Keratinocyte (primary cell): Measurements from ENCODE around the gene RBM42. TPM values are rescaled to one million over a fixed set of nuclear protein-coding genes. Genes with fewer than 3 reads are reported as not detected.
"Not testable (repeated sequence)": the region's sequence is repeated elsewhere in the genome, so short reads cannot be mapped to it uniquely, and the experiment has no call there.

Source experiments
- DNase-seq: peaks from one replicate; pipeline ENCODE4 v3.0.0-alpha.2; 2011; ENCODE audit warnings: low read depth, missing footprints, low spot score
- FAIRE-seq: peaks from 2 replicates; lab custom pipeline; 2011; peaks lifted over from hg19 to GRCh38; lab: Jason Lieb, UNC
- H2AFZ ChIP-seq: 2 replicates; pipeline ENCODE4 v1.6.0; 2012; ENCODE audit warnings: low read length, control low read depth, inconsistent platforms; ENCODE audit not compliant: control insufficient read depth
- H3K27ac ChIP-seq: 2 replicates; pipeline ENCODE4 v1.5.1; 2011; ENCODE audit warnings: low read length; ENCODE audit not compliant: control insufficient read depth, insufficient read depth
- H3K27me3 ChIP-seq: 3 replicates; pipeline ENCODE4 v1.6.0; 2011; ENCODE audit warnings: low read length; ENCODE audit not compliant: control insufficient read depth, insufficient read depth; ENCODE audit errors: extremely low read depth
- H3K36me3 ChIP-seq, 2 experiments: 2 replicates in 1 of 2; 3 replicates in 1 of 2; pipeline ENCODE4 v1.5.1; 2011; ENCODE audit warnings: low read length in 2 of 2, mild to moderate bottlenecking in 1 of 2; ENCODE audit not compliant: control insufficient read depth in 2 of 2, insufficient read depth in 2 of 2; ENCODE audit errors: extremely low read depth in 1 of 2
- H3K4me1 ChIP-seq: 3 replicates; pipeline ENCODE4 v1.5.1; 2011; ENCODE audit warnings: low read length; ENCODE audit not compliant: control insufficient read depth, insufficient read depth; ENCODE audit errors: extremely low read depth
- H3K4me2 ChIP-seq: 3 replicates; pipeline ENCODE4 v1.6.0; 2011; ENCODE audit warnings: low read depth, low read length; ENCODE audit not compliant: control insufficient read depth, insufficient read depth; ENCODE audit errors: extremely low read depth
- H3K4me3 ChIP-seq, 3 experiments: fragments of 200-600 bp in 1 of 3; sonication (generic) in 1 of 3; 2 replicates in 2 of 3; 3 replicates in 1 of 3; pipeline ENCODE4 v1.5.1; 2011 to 2016; ENCODE audit warnings: low read length in 3 of 3, mild to moderate bottlenecking in 3 of 3, control low read depth in 2 of 3, inconsistent platforms in 1 of 3, low read depth in 1 of 3, mixed read lengths in 1 of 3, mixed run types in 1 of 3, moderate library complexity in 1 of 3; ENCODE audit not compliant: control insufficient read depth in 2 of 3, insufficient read depth in 2 of 3; ENCODE audit errors: extremely low read depth in 1 of 3
- H3K79me2 ChIP-seq: 2 replicates; pipeline ENCODE4 v1.6.0; 2012; ENCODE audit warnings: low read length; ENCODE audit not compliant: control insufficient read depth, insufficient read depth
- H3K9ac ChIP-seq: 3 replicates; pipeline ENCODE4 v1.6.0; 2011; ENCODE audit warnings: low read length; ENCODE audit not compliant: control insufficient read depth, insufficient read depth; ENCODE audit errors: extremely low read depth
- H3K9me1 ChIP-seq: 3 replicates; pipeline ENCODE4 v1.6.0; 2011; ENCODE audit warnings: low read length; ENCODE audit not compliant: control insufficient read depth, insufficient read depth; ENCODE audit errors: extremely low read depth
- H3K9me3 ChIP-seq: 2 replicates; pipeline ENCODE4 v1.5.1; 2012; ENCODE audit warnings: low read depth, low read length; ENCODE audit not compliant: control insufficient read depth
- H4K20me1 ChIP-seq: 3 replicates; pipeline ENCODE4 v1.6.0; 2011; ENCODE audit warnings: low read length; ENCODE audit not compliant: control insufficient read depth, insufficient read depth; ENCODE audit errors: extremely low read depth
- CTCF ChIP-seq, 3 experiments: IDR thresholded peaks in 1 of 3; conservative IDR thresholded peaks in 1 of 3; optimal IDR thresholded peaks in 1 of 3; 2 replicates in 2 of 3; 3 replicates in 1 of 3; pipeline versions ENCODE3 to v1.5.1; 2011; ENCODE audit warnings: low read length in 3 of 3, mild to moderate bottlenecking in 3 of 3, moderate library complexity in 2 of 3, control low read depth in 1 of 3, inconsistent platforms in 1 of 3; ENCODE audit not compliant: insufficient read depth in 2 of 3; ENCODE audit errors: extremely low read depth in 1 of 3
- EZH2 ChIP-seq: IDR thresholded peaks from one replicate; pipeline ENCODE4 v1.6.1; 2012; ENCODE audit warnings: inconsistent platforms, mild to moderate bottlenecking, low read length, moderate library complexity
- dilution Hi-C: fragments of 300-500 bp; cut with MboI; formaldehyde crosslinking; loops from one replicate; pipeline ENCODE4 v1.7.0; 2020; ENCODE audit warnings: low sequenced_read_pairs; ENCODE audit not compliant: extremely low pct_ligation_motif_present
- polyA plus RNA-seq, 5 experiments: library from polyadenylated mRNA; depleted of rRNA in 3 of 5; stranded (reverse) in 3 of 5; stranded (forward) in 1 of 5; unstranded in 1 of 5; fragments of >200 nt; gene quantifications; 1 replicate in 1 of 5; 2 replicates in 3 of 5; 3 replicates in 1 of 5; pipeline versions ENCODE4 v1.2.1 to v1.2.3, GENCODE V29; 2011 to 2012; ENCODE audit warnings: missing spikeins in 2 of 5, low read depth in 1 of 5, low replicate concordance in 1 of 5

The RBM42 gene
- polyA plus RNA-seq, 1 donor (not counting 4 experiments of a cell fraction or from before 2014, with no cell fraction given): 29.8 TPM

GRCh38 chr19:35592226-35592625 lies 36.6 kb upstream of the RBM42 start:
- Histone ChIP-seq H3K4me2 (no peak overlapping the region), H3K36me3 (no peaks in the 10 kb centered on the region), H3K9me1 (no peaks in the 10 kb centered on the region), H3K4me3 (no peak overlapping the region), H3K9ac (no peak overlapping the region), H4K20me1 (no peaks in the 10 kb centered on the region), H3K27me3 (no peaks in the 10 kb centered on the region), H3K9me3 (no peaks in the 10 kb centered on the region), H3K79me2 (no peaks in the 10 kb centered on the region), H3K4me1 (no peaks in the 10 kb centered on the region), H2AFZ (no peak overlapping the region), H3K27ac (no peak overlapping the region)
- TF ChIP-seq EZH2 (no peak), CTCF (optimal IDR thresholded peaks at IDR 0.05 in 1 of 3, IDR thresholded peaks at IDR 0.05 in 1 of 3, conservative IDR thresholded peaks at IDR 0.05 in 1 of 3; ENCODE audit: extremely low read depth in 1 of 3, insufficient read depth in 2 of 3, low read length in 3 of 3) (peak; percentile 63 to 78 (median 72))
- dilution Hi-C loops: no loop called here
- no peak for FAIRE-seq
- DNase-seq: no peak

- FAIRE-seq, H2AFZ ChIP-seq, H3K9me1 ChIP-seq, H3K4me2 ChIP-seq, H3K79me2 ChIP-seq, dilution Hi-C loops, H3K9me3 ChIP-seq, H4K20me1 ChIP-seq, H3K36me3 ChIP-seq, DNase-seq, H3K27ac ChIP-seq, H3K4me1 ChIP-seq, H3K9ac ChIP-seq, H3K27me3 ChIP-seq, H3K4me3 ChIP-seq: not testable (repeated sequence)
These were observed 33.8 kb upstream of the RBM42 start for GRCh38 chr19:35595026-35595425.

- Histone ChIP-seq H3K27ac (no peak overlapping the region), H3K9ac (no peak overlapping the region), H3K9me3 (no peaks in the 10 kb centered on the region), H3K9me1 (no peaks in the 10 kb centered on the region), H3K79me2 (no peaks in the 10 kb centered on the region), H4K20me1 (no peaks in the 10 kb centered on the region), H3K36me3 (no peaks in the 10 kb centered on the region), H3K4me1 (no peaks in the 10 kb centered on the region), H2AFZ (no peak overlapping the region), H3K27me3 (no peaks in the 10 kb centered on the region), H3K4me2 (no peak overlapping the region), H3K4me3 (no peak overlapping the region)
- dilution Hi-C loops: no loop called here
- TF ChIP-seq CTCF (optimal IDR thresholded peaks at IDR 0.05 in 1 of 3, IDR thresholded peaks at IDR 0.05 in 1 of 3, conservative IDR thresholded peaks at IDR 0.05 in 1 of 3; ENCODE audit: extremely low read depth in 1 of 3, insufficient read depth in 2 of 3, low read length in 3 of 3) (no peak), EZH2 (no peak)
- FAIRE-seq (no peak), DNase-seq (no peak)
These were observed 32.9 kb upstream of the RBM42 start for GRCh38 chr19:35595928-35596327.
